ENCODE measurements around the gene AUTS2. TPM values are rescaled to one million over a fixed set of nuclear protein-coding genes. Genes with fewer than 3 reads are reported as not detected.

AUTS2 gene
- total RNA-seq, 1 donor from 2014 or later, result 125 TPM

- Mint-ChIP-seq H3K27ac (no peak overlapping the region), H3K36me3 (ENCODE audit: insufficient read depth) (peaks cover 4% of the 10 kb centered on the region), H3K27me3 (peaks cover 50% of the 10 kb centered on the region), H3K4me1 (ENCODE audit: low read depth) (no peaks in the 10 kb centered on the region), H3K9me3 (ENCODE audit: low read depth) (no peaks in the 10 kb centered on the region), H3K4me3 (ENCODE audit: low read depth) (no peak overlapping the region)
- DNase-seq (ENCODE audit: low spot score, unreplicated experiment), result no peak
- no peak for TF ChIP-seq CTCF (IDR thresholded peaks at IDR 0.05; ENCODE audit: unreplicated experiment)
Measured at GRCh38 chr7:70679661-70680060, 1081.4 kb downstream of the AUTS2 start.

GRCh38 chr7:70680306-70680705 lies 1082.0 kb downstream of the AUTS2 start:
- H3K9me3 Mint-ChIP-seq (ENCODE audit: low read depth), result no peaks in the 10 kb centered on the region
- no peaks in the 10 kb centered on the region for H3K4me1 Mint-ChIP-seq (ENCODE audit: low read depth)
- peaks cover 4% of the 10 kb centered on the region for H3K36me3 Mint-ChIP-seq (ENCODE audit: insufficient read depth)
- peaks cover 47% of the 10 kb centered on the region for H3K27me3 Mint-ChIP-seq
- no peak for DNase-seq (ENCODE audit: low spot score, unreplicated experiment)
- H3K4me3 Mint-ChIP-seq (ENCODE audit: low read depth), result no peak overlapping the region
- no peak for TF ChIP-seq CTCF (IDR thresholded peaks at IDR 0.05; ENCODE audit: unreplicated experiment)
- no peak overlapping the region for H3K27ac Mint-ChIP-seq

GRCh38 chr7:70680743-70681468 lies 1082.6 kb downstream of the AUTS2 start:
- no peak for DNase-seq (ENCODE audit: low spot score, unreplicated experiment)
- no peaks in the 10 kb centered on the region for H3K9me3 Mint-ChIP-seq (ENCODE audit: low read depth)
- peaks cover 4% of the 10 kb centered on the region for H3K36me3 Mint-ChIP-seq (ENCODE audit: insufficient read depth)
- peaks cover 42% of the 10 kb centered on the region for H3K27me3 Mint-ChIP-seq
- H3K27ac Mint-ChIP-seq, result no peak overlapping the region
- no peaks in the 10 kb centered on the region for H3K4me1 Mint-ChIP-seq (ENCODE audit: low read depth)
- H3K4me3 Mint-ChIP-seq (ENCODE audit: low read depth), result no peak overlapping the region
- no peak for TF ChIP-seq CTCF (IDR thresholded peaks at IDR 0.05; ENCODE audit: unreplicated experiment)

GRCh38 chr7:70681469-70682350 lies 1083.4 kb downstream of the AUTS2 start:
- no peak for DNase-seq (ENCODE audit: low spot score, unreplicated experiment)
- H3K27ac Mint-ChIP-seq, result no peak overlapping the region
- peaks cover 4% of the 10 kb centered on the region for H3K36me3 Mint-ChIP-seq (ENCODE audit: insufficient read depth)
- TF ChIP-seq CTCF (IDR thresholded peaks at IDR 0.05; ENCODE audit: unreplicated experiment), result no peak
- no peak overlapping the region for H3K4me3 Mint-ChIP-seq (ENCODE audit: low read depth)
- no peaks in the 10 kb centered on the region for H3K4me1 Mint-ChIP-seq (ENCODE audit: low read depth)
- H3K9me3 Mint-ChIP-seq (ENCODE audit: low read depth), result no peaks in the 10 kb centered on the region
- peaks cover 38% of the 10 kb centered on the region for H3K27me3 Mint-ChIP-seq

GRCh38 chr7:70684173-70684572 lies 1085.9 kb downstream of the AUTS2 start:
- H3K4me3 Mint-ChIP-seq (ENCODE audit: low read depth), result no peak overlapping the region
- peaks cover 1% of the 10 kb centered on the region for H3K36me3 Mint-ChIP-seq (ENCODE audit: insufficient read depth)
- H3K27me3 Mint-ChIP-seq, result peaks cover 27% of the 10 kb centered on the region
- no peaks in the 10 kb centered on the region for H3K9me3 Mint-ChIP-seq (ENCODE audit: low read depth)
- no peak for DNase-seq (ENCODE audit: low spot score, unreplicated experiment)
- no peak overlapping the region for H3K27ac Mint-ChIP-seq
- H3K4me1 Mint-ChIP-seq (ENCODE audit: low read depth), result no peaks in the 10 kb centered on the region
- no peak for TF ChIP-seq CTCF (IDR thresholded peaks at IDR 0.05; ENCODE audit: unreplicated experiment)
